ENCODE measurements around the gene RCCD1.

Gene RCCD1

GRCh38 chr15:90931828-90932659 is 22.6 kb upstream of the RCCD1 start, which contains the start of gene HDDC3 (continued):
- TF ChIP-seq ZNF112 (tag by site-specific recombination; IDR thresholded peaks at IDR 0.05) (no peak), ZNF707 (tag by site-specific recombination; IDR thresholded peaks at IDR 0.05) (no peak), ZBTB21 (tag by site-specific recombination; IDR thresholded peaks at IDR 0.05) (no peak), SALL2 (tag by site-specific recombination; IDR thresholded peaks at IDR 0.05; ENCODE audit: borderline replicate concordance) (no peak), ZNF350 (tag by site-specific recombination; IDR thresholded peaks at IDR 0.05) (no peak), TCF7L2 (IDR thresholded peaks at IDR 0.05; ENCODE audit: borderline replicate concordance, low read depth, low read length) (no peak), ZNF248 (tag by site-specific recombination; IDR thresholded peaks at IDR 0.05) (no peak), ZSCAN16 (tag by site-specific recombination; IDR thresholded peaks at IDR 0.05) (peak; percentile 37; the same call in 1 of the 2 replicates), KLF17 (tag by site-specific recombination; IDR thresholded peaks at IDR 0.05) (peak; percentile 50), ZNF777 (tag by site-specific recombination; IDR thresholded peaks at IDR 0.05; ENCODE audit: borderline replicate concordance) (no peak; the same call in 1 of the 2 replicates), ZNF48 (tag by site-specific recombination; IDR thresholded peaks at IDR 0.05) (no peak), ZNF394 (tag by site-specific recombination; IDR thresholded peaks at IDR 0.05; ENCODE audit: borderline replicate concordance) (peak; percentile 59; the same call in 1 of the 2 replicates), ZNF830 (tag by site-specific recombination; IDR thresholded peaks at IDR 0.05; ENCODE audit: low read depth) (no peak), EGR2 (tag by site-specific recombination; IDR thresholded peaks at IDR 0.05; ENCODE audit: low read depth) (no peak), PRDM6 (tag by site-specific recombination; IDR thresholded peaks at IDR 0.05) (no peak), CTCF (tag by site-specific recombination; IDR thresholded peaks at IDR 0.05) (peak; percentile 96), SCRT2 (tag by site-specific recombination; IDR thresholded peaks at IDR 0.05) (peak; percentile 80), KLF8 (tag by site-specific recombination; IDR thresholded peaks at IDR 0.05) (peak; percentile 86), ZNF148 (tag by site-specific recombination; IDR thresholded peaks at IDR 0.05; ENCODE audit: borderline replicate concordance) (no peak), ZNF239 (tag by site-specific recombination; IDR thresholded peaks at IDR 0.05) (no peak; the same call in 1 of the 2 replicates), ZNF155 (tag by site-specific recombination; IDR thresholded peaks at IDR 0.05) (no peak), ZNF473 (tag by site-specific recombination; IDR thresholded peaks at IDR 0.05) (no peak), ZEB2 (tag by site-specific recombination; IDR thresholded peaks at IDR 0.05) (peak; percentile 87), ZNF501 (tag by site-specific recombination; IDR thresholded peaks at IDR 0.05) (peak; percentile 91), ZNF404 (tag by site-specific recombination; IDR thresholded peaks at IDR 0.05) (no peak), PRDM1 (tag by site-specific recombination; IDR thresholded peaks at IDR 0.05) (no peak)
- TF ChIP-seq, protein P1, sequence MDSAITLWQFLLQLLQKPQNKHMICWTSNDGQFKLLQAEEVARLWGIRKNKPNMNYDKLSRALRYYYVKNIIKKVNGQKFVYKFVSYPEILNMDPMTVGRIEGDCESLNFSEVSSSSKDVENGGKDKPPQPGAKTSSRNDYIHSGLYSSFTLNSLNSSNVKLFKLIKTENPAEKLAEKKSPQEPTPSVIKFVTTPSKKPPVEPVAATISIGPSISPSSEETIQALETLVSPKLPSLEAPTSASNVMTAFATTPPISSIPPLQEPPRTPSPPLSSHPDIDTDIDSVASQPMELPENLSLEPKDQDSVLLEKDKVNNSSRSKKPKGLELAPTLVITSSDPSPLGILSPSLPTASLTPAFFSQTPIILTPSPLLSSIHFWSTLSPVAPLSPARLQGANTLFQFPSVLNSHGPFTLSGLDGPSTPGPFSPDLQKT (IDR thresholded peaks at IDR 0.05; ENCODE audit: borderline replicate concordance, low read depth, low read length): no peak
- TF ChIP-seq, protein P2, sequence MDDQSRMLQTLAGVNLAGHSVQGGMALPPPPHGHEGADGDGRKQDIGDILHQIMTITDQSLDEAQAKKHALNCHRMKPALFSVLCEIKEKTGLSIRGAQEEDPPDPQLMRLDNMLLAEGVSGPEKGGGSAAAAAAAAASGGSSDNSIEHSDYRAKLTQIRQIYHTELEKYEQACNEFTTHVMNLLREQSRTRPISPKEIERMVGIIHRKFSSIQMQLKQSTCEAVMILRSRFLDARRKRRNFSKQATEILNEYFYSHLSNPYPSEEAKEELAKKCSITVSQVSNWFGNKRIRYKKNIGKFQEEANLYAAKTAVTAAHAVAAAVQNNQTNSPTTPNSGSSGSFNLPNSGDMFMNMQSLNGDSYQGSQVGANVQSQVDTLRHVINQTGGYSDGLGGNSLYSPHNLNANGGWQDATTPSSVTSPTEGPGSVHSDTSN (CRISPR knock-in tag; IDR thresholded peaks at IDR 0.05): peak; percentile 76; the same call in 1 of the 2 replicates
- TF ChIP-seq, protein P3, sequence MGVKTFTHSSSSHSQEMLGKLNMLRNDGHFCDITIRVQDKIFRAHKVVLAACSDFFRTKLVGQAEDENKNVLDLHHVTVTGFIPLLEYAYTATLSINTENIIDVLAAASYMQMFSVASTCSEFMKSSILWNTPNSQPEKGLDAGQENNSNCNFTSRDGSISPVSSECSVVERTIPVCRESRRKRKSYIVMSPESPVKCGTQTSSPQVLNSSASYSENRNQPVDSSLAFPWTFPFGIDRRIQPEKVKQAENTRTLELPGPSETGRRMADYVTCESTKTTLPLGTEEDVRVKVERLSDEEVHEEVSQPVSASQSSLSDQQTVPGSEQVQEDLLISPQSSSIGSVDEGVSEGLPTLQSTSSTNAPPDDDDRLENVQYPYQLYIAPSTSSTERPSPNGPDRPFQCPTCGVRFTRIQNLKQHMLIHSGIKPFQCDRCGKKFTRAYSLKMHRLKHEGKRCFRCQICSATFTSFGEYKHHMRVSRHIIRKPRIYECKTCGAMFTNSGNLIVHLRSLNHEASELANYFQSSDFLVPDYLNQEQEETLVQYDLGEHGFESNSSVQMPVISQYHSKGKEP (tag by site-specific recombination; IDR thresholded peaks at IDR 0.05): peak; percentile 38; the same call in 1 of the 2 replicates

Data from HEK293 (cell line).